ACHN (cell line): ENCODE data around the gene IZUMO4.

Source experiments
- DNase-seq: peaks from one replicate; pipeline ENCODE4 v3.0.0-alpha.2; 2015
- in situ Hi-C: cut with HindIII; loops from 2 replicates; pipeline ENCODE4 v1.10.0; 2017; ENCODE audit warnings: low sequenced_read_pairs, low pct_ligation_motif_present, low pct_unique_long_range_greater_than_20kb

The IZUMO4 gene, protein sequence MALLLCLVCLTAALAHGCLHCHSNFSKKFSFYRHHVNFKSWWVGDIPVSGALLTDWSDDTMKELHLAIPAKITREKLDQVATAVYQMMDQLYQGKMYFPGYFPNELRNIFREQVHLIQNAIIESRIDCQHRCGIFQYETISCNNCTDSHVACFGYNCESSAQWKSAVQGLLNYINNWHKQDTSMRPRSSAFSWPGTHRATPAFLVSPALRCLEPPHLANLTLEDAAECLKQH

GRCh38 chr19:2096480-2097202, at the start of gene IZUMO4:
Gene IZUMO4 (plus strand): TSS chr19:2096915. CDS start chr19:2096946, 31 bp downstream.
- in situ Hi-C loops: no loop called here
- DNase-seq: peak; percentile 90

- in situ Hi-C loops: no loop called here
- no peak for DNase-seq
Observed at GRCh38 chr19:2047076-2047448, 49.7 kb upstream of the IZUMO4 start.

DNA sequence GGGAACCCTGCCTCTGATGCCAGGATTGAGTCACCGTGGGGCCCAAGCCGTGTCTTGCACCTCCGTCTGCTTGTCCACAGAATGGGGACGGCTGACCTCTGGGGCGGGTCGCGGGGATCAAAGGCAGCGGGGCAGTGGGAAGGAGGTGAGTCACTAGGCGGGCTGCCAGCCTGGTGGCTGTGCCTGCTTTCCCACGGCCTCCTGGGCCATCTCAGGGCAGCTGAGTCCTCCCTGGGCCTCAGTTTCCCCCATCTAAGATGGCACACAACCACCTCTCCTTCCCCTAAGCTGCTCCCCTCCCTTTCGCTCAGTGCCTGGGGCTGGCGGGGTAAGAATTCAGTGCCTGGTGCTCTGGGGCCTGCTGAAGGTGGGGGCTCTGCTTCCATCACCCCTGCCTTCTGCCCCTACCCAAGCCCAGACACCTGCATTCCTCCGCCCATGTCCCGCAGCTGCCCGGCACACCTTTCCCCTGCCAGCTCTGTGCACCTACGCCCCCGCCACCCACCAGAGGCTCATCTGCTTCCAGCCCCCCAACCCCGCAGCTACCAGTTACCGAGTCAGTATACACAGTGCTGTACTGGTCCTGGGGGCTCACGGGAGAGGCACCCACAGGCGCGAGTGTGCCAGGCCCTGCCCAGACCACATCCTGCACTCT, 49.1 kb upstream of the IZUMO4 start:
- in situ Hi-C loops: no loop called here
- peak; percentile 48 for DNase-seq

DNA sequence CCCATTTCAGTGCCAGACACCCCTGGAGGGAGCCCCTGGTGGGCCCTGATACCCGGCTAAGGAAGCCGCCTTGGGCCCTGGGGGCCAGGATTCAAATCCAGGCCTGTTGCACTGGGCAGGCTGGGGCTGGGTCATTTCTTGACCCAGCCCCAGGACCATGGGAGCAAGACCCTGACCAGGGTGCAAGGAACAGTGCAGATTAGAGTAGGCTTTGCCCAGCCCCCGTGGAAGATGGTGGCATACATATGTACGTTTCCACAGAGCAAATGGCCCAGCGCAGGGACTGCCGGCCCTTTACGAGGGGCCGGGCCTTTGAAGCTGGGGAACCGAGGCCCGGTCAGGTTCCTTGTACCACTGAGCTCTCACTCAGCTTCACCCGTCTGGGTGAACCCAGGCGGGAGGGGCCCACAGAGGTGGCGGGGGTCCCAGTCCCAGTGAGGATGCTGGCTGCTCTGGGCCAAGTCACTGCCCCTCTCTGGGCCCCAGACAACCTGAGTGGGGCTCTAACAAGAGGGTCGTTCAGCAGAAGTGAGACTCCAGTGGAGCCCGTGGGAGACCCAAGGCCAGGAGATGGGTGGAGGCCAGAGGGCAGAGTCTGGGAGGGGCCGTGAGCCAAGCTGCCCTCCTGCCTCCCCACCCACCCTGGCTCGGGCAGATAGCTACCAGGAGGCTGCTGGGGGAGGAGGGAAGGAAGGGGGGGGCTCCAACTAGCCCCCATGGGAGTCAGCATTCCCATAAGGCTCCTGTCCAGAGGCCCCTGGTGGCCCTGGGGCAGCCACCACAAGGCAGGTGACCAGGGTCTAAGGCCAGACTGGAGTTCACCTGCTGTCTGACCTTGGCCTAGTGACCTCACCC, 48.4 kb upstream of the IZUMO4 start:
- no peak for DNase-seq
- in situ Hi-C loops: no loop called here

- DNase-seq: no peak
- in situ Hi-C loops: no loop called here
Observed at GRCh38 chr19:2048959-2049740, 47.6 kb upstream of the IZUMO4 start.

GRCh38 chr19:2049741-2050348, 46.9 kb upstream of the IZUMO4 start:
- DNase-seq: peak; percentile 53
- in situ Hi-C loops: no loop called here

- in situ Hi-C loops: no loop called here
- no peak for DNase-seq
Observed at GRCh38 chr19:2050349-2050990, 46.2 kb upstream of the IZUMO4 start.

GRCh38 chr19:2050991-2051772, 45.5 kb upstream of the IZUMO4 start, which contains the start of gene MKNK2:
Gene MKNK2 (minus strand): TSS chr19:2051244. CDS start chr19:2050851, 393 bp downstream.
- in situ Hi-C loops: no loop called here
- DNase-seq: peak; percentile 79

DNA sequence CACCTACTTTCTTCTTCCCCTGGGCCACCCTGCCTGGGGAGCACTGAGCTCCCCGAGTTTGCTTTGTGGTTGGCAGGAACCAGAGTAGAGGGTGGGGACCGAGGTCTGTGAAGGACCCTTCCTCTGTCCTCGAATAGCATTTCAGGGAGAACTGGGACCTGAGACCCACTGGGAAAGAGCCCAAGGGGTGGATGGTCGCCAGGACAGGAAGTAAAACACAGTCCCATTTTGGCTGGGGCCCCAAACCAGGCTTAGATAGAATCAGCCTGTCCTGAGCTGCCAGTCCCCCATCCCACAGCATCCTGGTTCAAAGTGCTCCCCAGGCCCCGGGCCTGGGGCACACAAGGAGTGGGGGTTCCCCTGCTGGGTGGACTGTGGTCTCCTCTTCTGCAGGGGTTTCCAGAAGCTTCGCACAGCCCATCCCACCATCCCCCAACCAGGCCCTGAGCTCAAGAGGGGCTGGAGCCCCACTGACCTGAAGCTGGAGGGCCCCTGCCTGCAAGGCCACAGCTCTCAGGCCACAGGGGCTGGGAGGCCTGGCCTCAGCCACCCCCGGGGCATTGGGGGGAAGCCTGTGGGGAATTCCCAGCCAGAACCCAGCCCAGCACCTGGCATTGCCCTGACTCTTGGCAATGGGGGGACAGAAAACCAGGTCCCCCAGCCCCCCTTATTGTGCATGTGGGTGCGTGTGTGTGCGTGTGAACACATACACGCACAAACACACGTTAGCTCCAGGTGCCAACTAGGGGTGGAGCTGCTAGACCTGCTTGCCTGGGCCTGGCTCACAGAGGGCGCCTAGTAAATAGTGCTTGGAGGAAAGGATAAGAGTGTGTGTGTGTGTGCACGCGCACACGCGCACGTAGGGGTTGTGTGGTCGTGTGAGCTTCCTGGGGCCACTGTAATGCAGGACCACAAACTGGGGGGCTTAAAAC, 44.7 kb upstream of the IZUMO4 start:
- in situ Hi-C loops: no loop called here
- DNase-seq: no peak

DNA sequence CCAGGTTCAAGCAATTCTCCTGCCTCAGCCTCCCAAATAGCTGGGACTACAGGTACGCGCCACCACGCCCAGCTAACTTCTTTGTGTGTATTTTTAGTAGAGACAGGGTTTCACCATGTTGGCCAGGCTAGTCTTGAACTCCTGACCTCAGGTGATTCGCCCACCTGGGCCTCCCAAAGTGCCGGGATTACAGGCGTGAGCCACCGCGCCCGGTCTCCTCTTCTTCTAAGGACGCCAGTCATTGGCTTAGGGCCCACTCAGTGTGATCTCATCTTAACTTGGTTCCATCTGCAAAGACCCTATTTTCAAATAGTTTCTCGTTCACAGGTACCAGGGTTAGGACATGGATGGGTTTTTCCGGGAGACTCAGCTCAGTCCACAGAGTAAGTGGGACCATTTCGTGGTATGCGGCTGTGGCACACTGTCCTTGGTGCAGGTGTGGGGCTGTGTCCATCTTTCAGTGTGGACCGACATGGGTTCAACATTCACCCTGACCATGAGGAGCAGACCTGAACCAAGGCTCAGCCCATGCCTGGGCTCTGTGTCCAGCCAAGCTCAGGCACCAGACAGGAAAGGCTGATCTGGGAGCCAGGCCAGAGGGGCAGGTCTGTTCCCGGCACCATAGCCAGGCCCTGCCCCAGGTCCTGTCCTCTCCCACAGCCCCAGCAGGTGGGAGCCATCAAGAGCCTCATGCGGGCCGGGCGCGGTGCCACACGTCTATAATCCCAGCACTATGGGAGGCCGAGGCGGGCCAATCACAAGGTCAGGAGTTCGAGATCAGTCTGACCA, 42.9 kb upstream of the IZUMO4 start:
- no peak for DNase-seq
- in situ Hi-C loops: no loop called here

DNA sequence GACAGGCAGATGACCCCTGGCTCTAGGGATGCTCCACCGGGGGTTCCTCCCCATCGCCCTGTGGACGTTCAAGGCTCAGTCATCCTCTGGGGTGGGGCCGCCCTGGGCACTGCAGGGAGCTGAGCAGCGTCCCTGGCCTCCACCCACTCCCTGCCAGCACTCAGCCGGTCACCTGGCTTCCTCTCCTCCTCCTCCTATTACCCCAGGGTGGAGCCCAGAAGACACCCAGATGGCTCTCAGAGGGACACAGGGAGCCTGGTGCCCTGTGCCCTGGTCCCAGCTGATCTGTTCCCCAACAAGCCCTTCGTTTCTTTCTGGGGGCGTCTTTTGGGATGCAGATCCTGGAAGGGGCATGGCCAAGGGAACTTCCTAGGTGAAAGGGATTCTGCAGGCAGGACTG, 42.0 kb upstream of the IZUMO4 start:
- in situ Hi-C loops: no loop called here

GRCh38 chr19:2055931-2056836, 40.5 kb upstream of the IZUMO4 start:
- peak; percentile 62 for DNase-seq
- in situ Hi-C loops: no loop called here

More for the DNA sequence above, 42.0 kb upstream of the IZUMO4 start:
- DNase-seq: no peak

DNA sequence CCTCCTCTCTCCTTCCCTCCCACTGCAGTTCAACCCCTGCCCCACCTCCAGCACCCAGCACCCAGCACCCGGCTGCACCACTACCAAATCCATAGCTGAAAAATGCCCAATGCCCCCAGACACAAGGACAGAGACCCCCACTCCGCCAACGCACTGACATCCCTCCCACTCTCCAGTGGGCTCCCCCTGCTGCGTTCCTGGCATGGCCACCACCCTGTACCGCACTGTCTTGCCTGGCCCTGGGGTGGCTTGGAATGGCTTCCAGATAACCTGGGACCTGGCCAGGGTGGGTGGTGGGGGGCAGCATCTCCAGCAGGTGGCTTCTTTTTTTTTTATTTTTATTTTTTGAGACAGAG, 39.9 kb upstream of the IZUMO4 start:
- no peak for DNase-seq
- in situ Hi-C loops: no loop called here
